NCI-H1436 treated with DMSO at 0.1 percent for 48 hours (cell line): ENCODE data around the gene TGFBRAP1.

Experiments
- DNase-seq: peaks from one replicate; lab custom pipeline; 2025; lab: John Stamatoyannopoulos, UW

TGFBRAP1 gene, protein sequence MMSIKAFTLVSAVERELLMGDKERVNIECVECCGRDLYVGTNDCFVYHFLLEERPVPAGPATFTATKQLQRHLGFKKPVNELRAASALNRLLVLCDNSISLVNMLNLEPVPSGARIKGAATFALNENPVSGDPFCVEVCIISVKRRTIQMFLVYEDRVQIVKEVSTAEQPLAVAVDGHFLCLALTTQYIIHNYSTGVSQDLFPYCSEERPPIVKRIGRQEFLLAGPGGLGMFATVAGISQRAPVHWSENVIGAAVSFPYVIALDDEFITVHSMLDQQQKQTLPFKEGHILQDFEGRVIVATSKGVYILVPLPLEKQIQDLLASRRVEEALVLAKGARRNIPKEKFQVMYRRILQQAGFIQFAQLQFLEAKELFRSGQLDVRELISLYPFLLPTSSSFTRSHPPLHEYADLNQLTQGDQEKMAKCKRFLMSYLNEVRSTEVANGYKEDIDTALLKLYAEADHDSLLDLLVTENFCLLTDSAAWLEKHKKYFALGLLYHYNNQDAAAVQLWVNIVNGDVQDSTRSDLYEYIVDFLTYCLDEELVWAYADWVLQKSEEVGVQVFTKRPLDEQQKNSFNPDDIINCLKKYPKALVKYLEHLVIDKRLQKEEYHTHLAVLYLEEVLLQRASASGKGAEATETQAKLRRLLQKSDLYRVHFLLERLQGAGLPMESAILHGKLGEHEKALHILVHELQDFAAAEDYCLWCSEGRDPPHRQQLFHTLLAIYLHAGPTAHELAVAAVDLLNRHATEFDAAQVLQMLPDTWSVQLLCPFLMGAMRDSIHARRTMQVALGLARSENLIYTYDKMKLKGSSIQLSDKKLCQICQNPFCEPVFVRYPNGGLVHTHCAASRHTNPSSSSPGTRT

GRCh38 chr2:105329561-105330495 is at the start of gene TGFBRAP1:
TSS of gene TGFBRAP1 (minus strand) at chr2:105329735. CDS start at chr2:105308301, 21,434 bp downstream.
- no peak for DNase-seq

DNA sequence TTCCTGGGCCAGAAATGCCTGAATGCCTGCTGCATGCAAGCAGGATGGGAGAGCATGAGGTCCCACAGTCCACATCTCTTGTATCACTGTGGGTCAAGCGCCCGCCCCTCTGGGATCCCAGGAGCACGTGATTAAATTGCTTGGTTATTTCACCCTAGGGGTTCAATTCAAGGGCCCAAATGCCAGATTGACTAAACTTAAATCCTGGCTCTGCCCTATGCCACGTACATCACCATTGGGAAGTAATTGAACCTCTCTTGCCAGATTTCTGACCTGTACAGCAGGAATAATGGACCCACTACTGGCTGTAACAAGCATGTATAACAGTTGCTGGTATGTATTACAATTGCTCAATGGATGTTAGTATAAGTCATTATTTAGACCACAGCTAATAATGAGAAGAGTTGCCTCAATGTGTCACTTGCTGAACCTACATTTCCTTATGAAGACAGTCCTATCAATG is 49.4 kb upstream of the TGFBRAP1 start:
- no peak for DNase-seq

DNA sequence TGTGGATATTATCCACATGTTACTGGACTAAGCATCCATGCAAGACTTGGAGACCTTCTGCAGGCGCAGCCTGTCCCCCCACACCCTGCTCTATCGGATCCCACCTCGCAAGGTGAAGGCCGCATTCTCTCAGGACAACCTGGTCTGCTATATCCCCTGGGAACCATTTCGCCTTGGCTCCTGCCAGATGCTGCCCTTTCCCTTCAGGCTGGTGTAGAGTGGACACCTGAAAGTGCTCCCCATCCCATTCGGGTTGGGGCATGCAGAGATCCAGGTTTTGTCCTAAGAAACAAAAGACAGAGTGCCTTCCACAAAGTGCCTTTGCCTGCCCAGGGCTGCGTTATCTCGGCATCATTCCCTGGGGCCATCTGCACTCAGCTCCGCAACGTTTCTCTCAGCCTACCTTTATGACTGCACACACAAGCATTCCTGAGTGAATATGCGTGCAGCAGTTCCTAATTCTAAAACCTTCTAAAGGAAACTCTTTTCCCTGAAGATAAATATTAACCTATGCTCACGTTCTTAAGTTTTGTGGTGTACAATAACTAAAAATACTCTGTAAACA is 48.8 kb upstream of the TGFBRAP1 start:
- DNase-seq = no peak

DNA sequence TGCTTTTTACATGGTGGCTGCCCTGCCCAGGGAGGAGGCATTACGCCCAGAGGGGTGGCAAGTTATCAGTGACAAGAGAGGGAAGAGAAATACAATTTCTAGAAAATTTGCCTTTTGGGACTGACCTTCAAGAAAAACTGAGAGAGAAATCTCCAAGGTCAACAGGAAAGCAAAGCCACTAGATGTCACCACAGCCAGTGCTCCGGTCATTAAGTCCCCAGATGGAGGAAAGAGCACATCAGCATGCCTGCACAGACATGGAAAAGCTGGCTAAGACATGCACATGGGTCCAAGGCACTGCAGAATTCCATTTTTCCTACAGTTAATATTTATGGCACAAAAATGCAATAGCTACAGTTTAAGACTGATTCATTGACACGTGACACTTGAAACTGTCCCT is 48.3 kb upstream of the TGFBRAP1 start:
- DNase-seq = no peak

DNA sequence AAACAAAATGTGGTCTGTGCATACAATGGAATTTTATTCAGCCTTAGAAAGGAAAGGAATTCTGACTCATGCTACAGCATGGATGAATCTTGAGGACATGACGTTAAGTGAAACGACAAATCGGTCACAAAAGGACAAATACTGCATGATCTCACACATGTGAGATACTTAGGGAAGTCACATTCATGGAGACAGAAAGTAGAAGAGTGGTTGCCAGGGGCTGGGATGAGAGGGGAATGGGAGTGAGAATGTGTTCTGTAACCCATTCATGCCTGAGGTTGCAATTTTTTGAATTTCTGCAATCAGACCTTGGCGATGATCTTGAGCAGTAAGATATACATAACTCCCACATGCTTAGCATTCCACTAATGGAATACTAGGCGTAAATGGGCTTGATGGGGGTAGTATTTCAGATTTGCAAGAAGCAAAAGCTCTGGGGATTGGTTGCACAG is 47.3 kb upstream of the TGFBRAP1 start:
- DNase-seq = no peak

DNA sequence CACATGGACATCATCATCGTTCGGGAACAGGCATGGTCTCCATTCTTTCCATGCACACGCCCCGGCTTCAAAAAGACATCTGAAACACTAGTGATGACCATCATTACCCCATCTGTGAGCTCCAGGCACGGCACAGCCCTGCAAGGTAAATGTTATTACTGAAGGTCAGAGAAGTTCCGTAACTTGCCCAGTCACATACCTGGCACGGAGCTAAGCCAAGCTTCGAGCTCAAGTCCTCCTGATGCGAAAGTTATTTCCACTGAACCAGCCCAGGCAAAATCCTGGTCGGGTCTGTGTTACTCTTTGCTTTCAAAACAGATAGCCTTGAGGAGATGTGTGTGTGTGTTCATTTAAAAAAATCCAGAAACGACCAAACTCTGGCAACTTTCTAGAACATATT is 46.5 kb upstream of the TGFBRAP1 start:
- no peak for DNase-seq

- no peak for DNase-seq
Observed at GRCh38 chr2:105375001-105375561, 45.5 kb upstream of the TGFBRAP1 start.

DNA sequence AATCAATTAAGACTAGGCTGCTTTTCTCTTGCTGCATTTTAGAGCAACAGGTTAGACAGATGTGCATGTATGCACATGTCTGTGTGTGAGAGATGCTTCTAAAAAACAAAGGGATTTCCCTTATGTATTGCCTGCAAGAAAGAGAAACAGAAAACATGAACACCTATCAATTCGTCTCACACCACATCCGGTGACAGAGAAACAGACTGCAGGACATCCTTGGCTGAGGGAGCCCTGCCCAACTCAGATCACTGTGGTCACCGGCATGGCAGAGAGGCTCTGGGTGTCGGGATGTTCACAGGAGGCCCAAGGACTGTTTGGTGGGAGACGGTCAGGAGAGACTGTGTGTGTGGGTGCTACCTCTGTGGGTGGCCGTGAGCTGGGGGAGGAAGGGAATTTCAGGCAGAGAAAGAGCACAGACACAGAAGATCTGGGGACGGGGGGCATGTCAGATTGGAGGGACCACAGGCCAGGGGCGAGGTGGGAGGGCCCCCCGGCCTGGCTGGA is 44.4 kb upstream of the TGFBRAP1 start:
- no peak for DNase-seq

DNA sequence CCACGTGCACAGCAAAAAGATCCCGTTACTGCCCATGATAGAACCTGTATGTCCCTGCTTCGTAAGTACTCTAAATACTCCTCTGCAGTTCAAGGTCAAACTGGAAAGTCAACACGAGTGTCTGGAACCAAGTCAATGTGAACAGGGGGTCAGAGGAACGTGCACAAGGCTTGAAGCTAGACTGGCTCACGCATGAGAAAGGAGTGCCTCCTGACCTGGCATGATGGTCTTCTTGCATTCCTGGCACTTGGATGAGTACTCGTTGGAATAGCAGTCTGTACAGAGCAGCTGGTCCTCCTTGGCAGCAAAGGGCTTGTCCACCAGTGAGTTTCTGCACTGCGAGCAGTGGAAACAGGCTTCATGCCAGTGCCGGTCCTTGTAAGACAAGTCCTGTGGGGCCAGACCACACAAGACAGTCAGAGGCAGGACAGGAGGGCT is 43.8 kb upstream of the TGFBRAP1 start:
- DNase-seq = no peak

DNA sequence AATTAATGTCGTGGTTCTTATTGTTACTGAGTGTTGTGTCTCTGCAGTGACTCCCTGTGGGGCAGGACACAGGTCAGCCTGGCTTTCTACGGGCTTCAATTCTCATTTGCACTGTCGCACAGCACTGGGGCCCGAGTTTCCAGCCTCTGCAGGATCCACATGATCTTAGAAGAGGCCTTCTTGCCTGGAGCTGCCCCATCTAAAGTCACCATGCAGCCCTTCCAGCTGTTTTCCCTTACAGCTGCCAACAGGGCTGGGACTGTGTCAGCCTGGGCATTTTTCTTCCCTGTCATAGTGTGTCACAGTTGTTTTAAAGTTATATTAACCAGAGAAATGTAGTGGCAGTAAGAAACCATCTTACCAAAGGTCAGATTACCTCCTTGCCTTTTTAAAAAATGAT is 42.3 kb upstream of the TGFBRAP1 start:
- no peak for DNase-seq

DNA sequence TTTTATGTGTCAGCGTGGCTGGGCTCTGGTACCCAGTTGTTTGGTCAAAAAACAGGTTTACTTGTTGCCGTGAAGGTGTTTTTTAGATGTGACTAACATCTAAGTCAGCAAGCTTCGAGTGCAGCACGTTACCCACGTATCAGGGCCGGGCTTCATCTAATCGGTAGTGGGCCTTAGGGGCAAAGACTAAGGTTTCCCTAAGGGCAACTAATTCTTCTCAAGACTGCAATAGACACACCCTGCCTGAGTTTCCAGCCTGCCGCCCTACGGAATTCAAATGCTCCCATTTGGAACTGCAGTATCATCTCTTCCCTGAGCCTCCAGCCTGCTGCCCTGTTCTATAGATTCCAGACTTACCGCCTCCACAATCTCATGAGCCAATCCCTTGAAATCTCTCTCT is 41.6 kb upstream of the TGFBRAP1 start:
- DNase-seq = no peak

DNA sequence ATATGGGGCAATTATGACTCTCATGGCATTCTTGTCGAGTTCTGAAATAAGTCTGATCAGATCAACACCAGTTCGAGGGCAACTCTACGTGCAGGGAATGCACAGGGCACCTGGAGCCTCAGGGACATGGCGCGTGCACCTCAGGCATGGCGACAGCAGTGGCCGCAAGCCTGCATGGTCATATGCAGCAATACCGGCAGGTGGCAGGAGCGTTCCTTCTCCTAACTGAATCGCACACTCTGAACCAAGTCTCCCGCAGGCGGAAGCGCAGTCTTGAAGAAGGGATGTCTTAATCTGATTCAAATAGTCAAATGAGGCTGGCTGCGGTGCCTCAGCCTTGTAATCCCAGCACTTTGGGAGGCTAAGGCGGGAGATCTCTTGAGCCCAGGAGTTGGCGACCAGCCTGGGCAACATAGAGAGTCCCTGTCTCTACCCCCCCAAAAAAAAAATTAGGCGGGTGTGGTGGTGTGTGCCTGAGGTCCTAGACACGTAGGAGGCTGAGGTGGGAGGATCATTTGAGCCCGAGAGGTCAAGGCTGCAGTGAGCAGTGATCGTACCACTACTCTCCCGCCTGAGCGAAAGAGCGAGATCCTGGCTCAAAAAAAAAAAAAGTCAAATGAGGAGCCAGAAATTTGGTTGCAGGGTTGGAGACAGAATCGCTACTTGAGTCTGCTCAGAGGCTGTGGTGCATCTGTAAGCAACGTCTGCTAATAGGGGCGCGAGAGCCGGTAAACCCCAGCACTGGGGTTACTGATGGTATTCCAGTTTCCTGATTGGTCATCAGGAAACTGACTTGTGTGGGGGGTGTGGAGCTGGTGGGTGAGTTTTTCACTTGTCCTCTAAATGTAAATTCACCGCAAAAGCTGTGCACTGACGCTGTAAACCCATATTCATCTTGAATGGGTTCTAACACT is 40.5 kb upstream of the TGFBRAP1 start:
- no peak for DNase-seq

GRCh38 chr2:105368759-105369408 is 39.3 kb upstream of the TGFBRAP1 start:
- DNase-seq = no peak

DNA sequence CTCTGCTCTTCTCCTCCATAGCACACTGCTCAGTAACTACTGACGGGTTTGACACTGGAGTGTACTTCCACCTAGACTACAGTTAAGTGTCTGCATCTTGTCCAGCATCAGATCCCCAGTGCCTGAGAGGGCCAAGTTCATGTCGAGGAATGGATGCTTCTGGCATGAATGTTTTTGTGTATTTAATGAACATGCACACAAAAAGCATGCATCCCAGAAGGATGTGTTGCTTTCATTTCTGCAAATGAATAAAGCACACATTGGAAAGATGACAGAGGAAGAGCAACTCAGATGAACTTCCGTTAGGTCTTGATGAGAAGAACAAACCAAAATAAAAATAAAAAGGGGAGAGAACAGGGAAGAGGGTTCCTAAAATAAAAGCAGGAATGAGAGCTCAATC is 35.7 kb upstream of the TGFBRAP1 start:
- DNase-seq = no peak

GRCh38 chr2:105364436-105365139 is 35.1 kb upstream of the TGFBRAP1 start:
- no peak for DNase-seq

- no peak for DNase-seq
Observed at GRCh38 chr2:105362862-105363591, 33.5 kb upstream of the TGFBRAP1 start.

DNA sequence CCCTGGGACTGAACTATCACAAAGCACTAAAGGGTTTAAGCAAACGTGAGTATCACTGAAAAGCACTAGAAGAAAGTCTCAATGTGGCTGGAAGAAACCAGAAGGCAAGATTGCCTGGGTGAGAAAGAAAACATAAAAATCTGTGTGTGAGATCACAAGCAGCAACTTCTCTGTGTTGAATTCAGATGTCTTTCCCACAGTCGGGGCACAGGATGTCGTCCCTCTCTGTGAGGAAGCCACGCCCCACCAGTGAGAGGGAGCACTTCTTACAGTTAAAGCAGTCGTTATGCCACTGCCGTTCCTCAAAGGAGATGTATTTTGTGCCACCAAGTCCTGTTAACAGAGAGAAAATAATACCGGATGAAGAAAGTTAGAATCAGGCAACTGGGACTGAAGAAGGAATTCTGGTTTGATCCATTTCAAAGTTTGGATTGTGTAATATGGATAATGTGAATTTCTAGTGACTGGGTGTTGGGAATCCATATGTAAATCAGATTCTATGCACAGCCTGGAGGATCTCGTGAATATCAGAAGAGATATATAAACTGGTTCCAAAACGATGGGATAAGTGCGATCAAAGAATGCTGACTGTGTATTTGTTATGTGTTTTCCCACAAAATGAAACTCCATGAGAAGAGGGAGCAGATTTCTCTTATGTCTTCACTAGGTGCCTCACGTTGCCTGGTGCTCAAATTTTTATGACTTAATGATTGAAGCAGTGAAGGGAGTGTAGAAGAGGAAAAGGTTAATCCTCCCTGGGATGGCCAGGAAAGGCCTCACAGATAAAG is 31.8 kb upstream of the TGFBRAP1 start:
- DNase-seq = no peak
